ENCODE results near the gene LBHD2. TPM values are rescaled to one million over a fixed set of nuclear protein-coding genes. Genes with fewer than 3 reads are reported as not detected.

Gene LBHD2
- total RNA-seq, 1 experiment from 2014 or later = not detected

DNA sequence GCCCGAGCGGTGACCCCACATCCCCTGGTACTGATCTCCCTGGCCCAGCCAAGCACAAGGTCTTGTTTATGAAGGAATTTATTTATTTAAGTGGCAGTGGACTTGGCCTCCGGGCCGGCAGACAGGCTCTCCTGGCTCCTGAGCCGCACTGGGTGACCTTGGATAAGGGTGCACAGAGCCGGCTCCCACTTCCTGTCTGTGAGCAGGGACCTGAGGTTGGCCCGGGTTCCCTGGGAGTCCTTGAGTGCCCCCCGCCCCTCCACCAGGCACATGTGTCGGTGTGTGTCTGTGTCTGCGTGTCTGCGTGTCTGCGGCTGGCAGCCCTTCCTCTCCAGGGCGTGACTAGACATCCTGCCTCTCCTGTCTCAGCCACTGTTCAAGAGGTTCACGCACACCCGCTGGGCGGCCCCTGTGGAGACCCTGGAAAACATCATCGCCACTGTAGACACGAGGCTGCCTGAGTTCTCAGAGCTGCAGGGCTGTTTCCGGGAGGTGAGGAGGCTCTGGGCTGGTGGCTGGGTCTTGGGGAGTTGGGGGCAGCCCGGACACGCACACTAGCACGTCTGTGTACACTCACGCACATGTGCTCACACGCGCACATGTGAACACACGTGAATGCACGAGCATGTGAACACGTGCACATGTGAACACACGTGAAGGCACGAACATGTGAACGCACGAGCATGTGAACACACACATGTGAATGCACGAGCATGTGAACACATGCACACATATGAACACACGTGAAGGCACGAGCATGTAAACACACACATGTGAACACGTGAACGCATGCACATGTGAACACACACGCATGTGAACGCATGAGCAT lies 48.6 kb downstream of the LBHD2 start:
- Histone ChIP-seq H3K27me3 (ENCODE audit: control insufficient read depth, insufficient read depth, low read length) (peaks cover under 1% of the 10 kb centered on the region; the same call in 1 of the 2 replicates), H3K36me3 (replicated peaks; ENCODE audit: control insufficient read depth, insufficient read depth, low read length) (peaks cover 5% of the 10 kb centered on the region), H3K4me3 (ENCODE audit: insufficient read depth, low read depth, low read length) (no peak overlapping the region)
- peak; percentile 64 for DNase-seq

DNA sequence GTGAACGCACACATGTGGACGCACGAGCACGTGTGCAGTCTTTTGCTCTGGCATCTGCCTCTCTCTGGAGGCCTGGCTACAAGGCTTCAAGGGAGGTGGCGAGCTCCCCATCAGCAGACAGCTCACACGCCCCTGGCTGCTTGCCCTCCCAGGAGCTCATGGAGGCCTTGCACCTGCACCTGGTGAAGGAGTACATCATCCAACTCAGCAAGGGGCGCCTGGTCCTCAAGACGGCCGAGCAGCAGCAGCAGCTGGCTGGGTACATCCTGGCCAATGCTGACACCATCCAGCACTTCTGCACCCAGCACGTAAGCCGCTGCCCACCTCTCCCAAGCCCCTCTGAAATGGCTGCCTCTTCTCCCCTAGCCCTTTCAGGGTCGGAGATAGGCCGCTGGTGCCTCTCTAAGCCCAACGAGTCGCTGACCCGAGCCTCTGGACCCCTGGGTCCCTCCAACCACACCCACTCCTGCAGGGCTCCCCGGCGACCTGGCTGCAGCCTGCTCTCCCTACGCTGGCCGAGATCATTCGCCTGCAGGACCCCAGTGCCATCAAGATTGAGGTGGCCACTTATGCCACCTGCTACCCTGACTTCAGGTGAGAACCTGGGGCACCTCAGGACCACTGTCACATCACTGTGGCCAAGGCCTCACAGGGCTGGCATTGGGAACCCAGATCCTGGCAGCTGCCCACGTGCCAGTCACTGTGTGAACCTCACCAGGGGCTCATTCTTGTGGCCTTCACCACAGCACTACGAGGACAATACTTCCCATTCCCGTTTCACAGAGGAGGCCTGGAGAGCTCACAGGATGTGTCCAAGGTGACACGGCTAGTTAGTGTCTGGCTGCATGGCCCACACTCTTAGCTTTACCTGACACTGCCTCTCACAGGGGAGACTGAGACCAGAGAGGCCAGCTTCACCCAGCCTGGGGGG lies 49.5 kb downstream of the LBHD2 start:
- Histone ChIP-seq H3K4me3 (ENCODE audit: insufficient read depth, low read depth, low read length) (no peak overlapping the region), H3K27me3 (ENCODE audit: control insufficient read depth, insufficient read depth, low read length) (no peaks in the 10 kb centered on the region), H3K36me3 (replicated peaks; ENCODE audit: control insufficient read depth, insufficient read depth, low read length) (peaks cover 5% of the 10 kb centered on the region)
- DNase-seq = peak; percentile 47

DNA sequence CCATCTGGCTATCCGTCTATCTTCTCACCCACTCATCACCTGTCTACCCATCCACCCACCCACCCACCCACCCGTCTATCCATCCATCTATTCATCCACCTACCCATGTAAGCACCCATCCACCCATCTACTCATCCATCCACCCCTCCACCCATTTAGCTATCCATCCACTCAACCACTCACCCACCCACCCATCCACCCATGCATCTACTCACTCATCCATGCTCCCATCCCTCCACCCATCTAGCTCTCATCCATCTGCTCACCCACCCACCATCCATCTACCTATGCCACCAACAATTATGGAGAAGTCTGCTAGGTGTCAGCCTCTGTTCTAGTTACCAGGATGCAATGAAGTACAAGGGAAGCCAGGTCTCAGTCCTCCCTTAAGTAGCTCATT lies 50.4 kb downstream of the LBHD2 start:
- Histone ChIP-seq H3K27me3 (ENCODE audit: control insufficient read depth, insufficient read depth, low read length) (peaks cover 1% of the 10 kb centered on the region; the same call in 1 of the 2 replicates), H3K4me3 (ENCODE audit: insufficient read depth, low read depth, low read length) (no peak overlapping the region), H3K36me3 (replicated peaks; ENCODE audit: control insufficient read depth, insufficient read depth, low read length) (peaks cover 5% of the 10 kb centered on the region)
- peak; percentile 5 for DNase-seq

DNA sequence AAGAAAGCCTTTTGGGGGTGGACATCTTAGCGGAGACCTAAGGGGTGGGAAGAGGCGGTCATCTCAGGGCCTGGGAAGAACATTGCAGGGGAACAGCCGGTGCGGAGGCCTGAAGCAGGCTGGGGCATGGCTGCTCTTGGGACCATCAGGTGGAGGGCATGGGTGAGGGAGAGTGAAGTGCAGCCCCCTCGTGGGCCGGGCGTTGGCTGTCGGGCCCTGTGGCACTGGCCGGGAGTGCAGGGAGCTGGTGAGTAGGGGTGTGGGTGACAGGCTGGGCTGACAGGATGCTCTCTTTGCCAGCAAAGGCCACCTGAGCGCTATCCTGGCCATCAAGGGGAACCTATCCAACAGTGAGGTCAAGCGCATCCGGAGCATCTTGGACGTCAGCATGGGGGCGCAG lies 50.9 kb downstream of the LBHD2 start:
- Histone ChIP-seq H3K27me3 (ENCODE audit: control insufficient read depth, insufficient read depth, low read length) (peaks cover 1% of the 10 kb centered on the region; the same call in 1 of the 2 replicates), H3K4me3 (ENCODE audit: insufficient read depth, low read depth, low read length) (no peak overlapping the region), H3K36me3 (replicated peaks; ENCODE audit: control insufficient read depth, insufficient read depth, low read length) (peaks cover 5% of the 10 kb centered on the region)
- peak; percentile 41 for DNase-seq

DNA sequence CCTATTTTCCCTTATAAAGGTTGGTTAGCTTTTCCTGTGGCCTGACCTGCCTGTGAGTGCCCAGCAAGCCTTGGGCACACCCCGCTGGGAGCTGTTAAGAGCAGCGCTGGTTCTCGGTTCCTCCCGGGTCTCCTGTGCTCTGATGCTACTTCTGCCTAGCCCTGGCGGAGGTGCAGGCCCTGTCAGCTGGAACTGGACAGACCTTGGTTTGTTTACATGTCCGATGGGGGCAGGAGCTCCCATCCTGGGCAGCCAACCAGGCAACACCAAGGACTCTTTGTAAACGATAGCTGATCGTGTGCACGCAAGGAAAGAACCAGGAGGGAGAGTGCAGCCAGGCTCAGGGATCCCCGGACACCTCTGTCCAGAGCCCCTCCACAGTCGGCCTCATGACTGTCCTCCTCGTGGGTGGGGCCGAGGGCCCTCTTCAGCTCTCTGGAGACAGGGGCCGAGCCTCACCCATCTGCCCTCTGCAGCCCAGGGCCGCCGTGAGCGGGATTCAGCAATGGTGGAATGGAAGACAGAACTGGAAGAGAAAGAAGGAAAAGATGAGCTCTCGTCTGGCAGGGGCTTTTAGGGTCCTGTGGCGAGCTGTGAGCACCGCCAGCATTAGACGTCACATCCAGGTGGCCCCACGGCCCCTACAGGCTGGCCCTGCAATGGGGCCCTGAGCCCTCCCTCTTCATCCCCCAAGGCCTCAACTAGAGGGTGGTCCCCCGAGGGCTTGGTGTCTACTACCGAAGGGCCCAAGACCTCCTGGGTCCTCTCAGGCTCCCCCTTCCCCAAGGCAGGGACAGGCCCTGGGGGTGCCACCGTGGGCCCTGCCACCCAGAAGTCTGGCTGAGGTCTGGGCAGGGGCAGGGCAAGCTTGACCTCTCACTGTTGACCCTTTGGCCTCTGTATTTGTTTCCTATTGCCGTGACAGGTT lies 51.6 kb downstream of the LBHD2 start:
- Histone ChIP-seq H3K4me3 (ENCODE audit: insufficient read depth, low read depth, low read length) (no peak overlapping the region), H3K36me3 (replicated peaks; ENCODE audit: control insufficient read depth, insufficient read depth, low read length) (peaks cover 5% of the 10 kb centered on the region), H3K27me3 (ENCODE audit: control insufficient read depth, insufficient read depth, low read length) (peaks cover 1% of the 10 kb centered on the region; the same call in 1 of the 2 replicates)
- peak; percentile 41 for DNase-seq

DNA sequence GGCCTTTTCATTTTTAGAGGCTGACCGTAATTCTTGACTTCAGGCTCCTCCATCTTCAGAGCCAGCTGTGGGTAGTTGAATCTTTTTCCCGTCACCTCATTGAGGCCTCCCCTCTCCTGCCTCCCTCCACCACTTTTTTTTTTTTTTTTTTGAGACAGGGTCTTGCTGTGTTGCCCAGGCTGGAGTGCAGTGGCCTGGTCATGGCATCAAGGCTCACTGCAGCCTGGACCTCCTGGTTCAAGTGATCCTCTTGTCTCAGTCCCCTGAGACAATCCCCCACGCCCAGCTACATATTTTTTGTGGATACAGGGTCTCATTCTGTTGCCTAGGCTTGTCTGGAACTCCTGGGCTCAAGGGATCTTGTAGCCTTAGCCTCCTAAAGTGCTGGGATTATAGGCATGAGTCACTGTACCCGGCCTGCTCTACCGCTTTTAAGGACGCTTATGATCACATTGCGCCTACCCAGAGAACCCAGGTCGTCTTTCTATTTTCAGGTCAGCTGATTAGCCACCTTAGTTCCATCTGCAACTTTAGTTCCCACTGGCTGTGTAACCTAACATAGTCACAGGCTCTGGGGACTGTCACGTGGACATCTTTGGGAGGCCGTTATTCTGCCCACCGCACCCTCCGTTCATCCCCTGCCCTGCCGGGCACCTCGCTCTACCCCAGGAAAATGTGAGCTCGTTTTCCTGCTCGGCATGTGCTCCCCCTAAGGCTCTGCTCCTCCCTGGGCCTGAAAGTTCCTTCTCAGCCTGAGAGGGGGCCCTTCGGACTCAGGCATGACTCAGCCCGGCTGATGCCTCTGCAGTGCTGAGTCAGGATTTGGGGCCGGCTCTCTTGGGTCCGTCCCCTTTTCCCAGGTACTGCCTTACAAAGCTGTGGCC lies 52.6 kb downstream of the LBHD2 start:
- Histone ChIP-seq H3K27me3 (ENCODE audit: control insufficient read depth, insufficient read depth, low read length) (peaks cover 1% of the 10 kb centered on the region; the same call in 1 of the 2 replicates), H3K4me3 (ENCODE audit: insufficient read depth, low read depth, low read length) (no peak overlapping the region), H3K36me3 (replicated peaks; ENCODE audit: control insufficient read depth, insufficient read depth, low read length) (peaks cover 5% of the 10 kb centered on the region)
- DNase-seq = peak; percentile 82

DNA sequence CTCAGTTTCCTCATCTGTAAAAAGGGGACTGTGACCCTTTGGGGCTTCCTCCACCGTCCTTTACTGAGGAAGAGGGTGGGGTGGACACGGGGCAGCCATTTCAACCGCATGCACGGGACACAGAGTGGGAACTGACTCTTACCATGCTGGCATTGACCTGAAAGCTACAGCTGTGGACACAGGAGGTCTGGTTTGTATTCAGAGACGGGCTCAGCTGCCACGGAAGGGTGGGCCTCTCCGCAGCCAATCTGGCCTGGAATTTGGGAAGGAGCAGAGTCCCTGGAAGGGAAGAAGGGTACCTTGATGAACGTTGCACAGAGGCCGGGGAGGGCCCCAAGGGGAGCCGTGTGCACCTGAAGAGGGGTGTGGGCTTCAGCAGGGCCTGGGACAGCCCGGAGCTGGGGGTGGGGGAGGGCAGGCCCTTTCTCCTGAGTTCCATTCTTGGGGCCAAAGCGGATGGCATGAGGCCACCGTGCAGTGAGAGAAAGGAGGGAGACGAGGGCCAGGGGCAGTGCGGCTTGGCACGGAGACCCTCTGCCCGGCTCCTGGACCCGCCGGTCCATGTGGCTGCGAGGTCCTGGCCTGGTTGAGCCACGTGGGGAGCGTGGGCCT lies 53.8 kb downstream of the LBHD2 start:
- H3K27me3 ChIP-seq (ENCODE audit: control insufficient read depth, insufficient read depth, low read length) = peaks cover 3% of the 10 kb centered on the region; the same call in 1 of the 2 replicates
- peaks cover 4% of the 10 kb centered on the region for H3K36me3 ChIP-seq (replicated peaks; ENCODE audit: control insufficient read depth, insufficient read depth, low read length)
- peak; percentile 57 for DNase-seq
- no peak overlapping the region for H3K4me3 ChIP-seq (ENCODE audit: insufficient read depth, low read depth, low read length)

DNA sequence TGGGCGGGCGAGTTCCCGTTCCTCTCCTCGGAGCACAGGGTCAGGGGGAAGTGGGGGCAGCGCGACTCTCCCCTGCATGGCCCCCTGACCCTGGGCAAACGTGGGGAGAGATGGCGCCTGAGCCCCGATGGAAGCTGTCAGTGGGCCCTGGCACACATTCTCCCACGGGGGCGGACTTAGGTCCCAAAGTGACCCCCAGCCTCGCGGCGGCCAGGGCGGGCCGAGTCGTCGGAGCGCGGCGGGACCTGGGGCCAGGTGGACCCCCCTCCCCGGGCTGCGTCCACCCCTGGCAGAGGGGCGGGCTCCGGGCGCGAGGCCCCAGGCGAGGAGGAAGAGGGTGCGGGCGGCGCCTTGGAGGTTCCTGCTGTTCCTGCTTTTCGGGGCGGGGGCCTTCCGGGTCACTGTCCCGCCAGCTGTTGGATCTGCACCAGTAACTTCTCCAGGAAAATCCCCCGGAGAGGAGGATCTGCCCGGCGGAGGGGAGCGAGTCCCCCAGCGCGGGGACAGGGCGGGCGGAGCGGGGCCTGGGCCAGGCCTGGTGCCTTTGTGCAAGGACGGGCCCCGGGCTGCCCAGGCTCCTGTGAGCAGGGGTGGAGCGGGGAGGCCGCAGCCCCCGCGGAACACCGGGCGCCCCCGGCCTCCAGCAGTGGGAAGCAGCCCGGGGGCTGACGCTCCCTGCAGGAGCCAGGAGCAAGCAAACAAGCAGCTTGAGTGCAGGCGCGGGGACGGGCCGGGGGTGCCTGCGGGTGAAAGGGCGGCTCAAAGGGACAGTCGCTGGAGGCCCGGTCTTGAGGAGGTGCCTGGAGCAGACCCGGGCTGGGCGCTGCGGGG lies 54.5 kb downstream of the LBHD2 start:
- peak overlapping the region; percentile 35 for H3K4me3 ChIP-seq (ENCODE audit: insufficient read depth, low read depth, low read length)
- H3K36me3 ChIP-seq (replicated peaks; ENCODE audit: control insufficient read depth, insufficient read depth, low read length) = no peaks in the 10 kb centered on the region; the same call in 1 of the 2 replicates
- peaks cover 3% of the 10 kb centered on the region; the same call in 1 of the 2 replicates for H3K27me3 ChIP-seq (ENCODE audit: control insufficient read depth, insufficient read depth, low read length)
- peak; percentile 75 for DNase-seq

DNA sequence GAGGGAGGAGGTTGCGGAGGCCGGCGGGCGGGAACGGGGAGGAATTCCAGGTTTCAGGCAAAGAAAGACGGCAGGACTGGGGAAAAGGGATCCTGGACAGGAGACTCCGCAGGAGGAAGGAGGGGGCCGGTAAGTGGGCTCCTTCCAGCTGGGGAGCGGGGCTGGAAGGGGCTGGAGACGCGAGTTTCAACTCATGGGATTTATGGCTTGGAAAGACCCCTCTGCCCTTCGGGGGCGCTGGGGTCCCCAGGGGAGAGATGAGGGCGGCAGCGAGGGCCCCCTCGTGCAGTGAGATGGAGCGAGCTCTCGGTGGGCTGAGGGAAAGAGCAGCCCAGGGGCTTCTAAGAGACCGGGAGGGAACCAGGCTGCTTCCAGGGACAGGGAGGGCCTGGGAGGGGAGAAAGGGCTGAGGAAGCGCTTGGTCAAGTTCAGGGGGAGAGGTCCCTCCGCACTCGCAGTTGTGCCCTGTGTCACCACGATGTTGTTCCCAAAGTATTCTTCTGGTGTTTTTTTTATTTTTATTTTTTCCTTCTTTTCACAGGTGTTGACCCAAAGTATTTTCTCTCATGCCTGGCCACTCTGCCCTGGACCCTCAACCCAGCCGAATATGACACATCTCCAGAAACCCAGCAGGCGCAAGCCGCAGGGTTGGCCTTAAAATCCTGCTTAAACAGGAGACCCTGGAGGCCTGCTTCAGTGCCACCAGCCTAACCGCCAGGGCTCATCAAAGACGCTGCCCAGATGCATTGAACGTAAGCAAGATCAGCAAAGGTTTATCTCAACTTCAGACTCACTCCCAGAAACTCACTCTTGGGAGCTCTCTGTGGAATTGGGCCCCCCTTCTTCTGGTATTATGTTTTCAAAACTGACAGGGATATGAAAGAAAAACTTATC lies 55.4 kb downstream of the LBHD2 start:
- peaks cover 3% of the 10 kb centered on the region; the same call in 1 of the 2 replicates for H3K27me3 ChIP-seq (ENCODE audit: control insufficient read depth, insufficient read depth, low read length)
- peak; percentile 90 for DNase-seq
- no peaks in the 10 kb centered on the region for H3K36me3 ChIP-seq (replicated peaks; ENCODE audit: control insufficient read depth, insufficient read depth, low read length)
- peak overlapping the region; percentile 35 for H3K4me3 ChIP-seq (ENCODE audit: insufficient read depth, low read depth, low read length)
